GM19467 (cell line): Measurements from ENCODE around the gene ATP1A2.
"Not testable (repeated sequence)": the region's sequence is repeated elsewhere in the genome, so short reads cannot be mapped to it uniquely, and the experiment has no call there.

Experiments
- ATAC-seq: cut with Tn5 transposase; IDR thresholded peaks from one replicate; pipeline ENCODE4 v1.9.1; 2021; ENCODE audit warnings: mild to moderate bottlenecking, moderate library complexity; ENCODE audit not compliant: unreplicated experiment

The ATP1A2 gene

DNA sequence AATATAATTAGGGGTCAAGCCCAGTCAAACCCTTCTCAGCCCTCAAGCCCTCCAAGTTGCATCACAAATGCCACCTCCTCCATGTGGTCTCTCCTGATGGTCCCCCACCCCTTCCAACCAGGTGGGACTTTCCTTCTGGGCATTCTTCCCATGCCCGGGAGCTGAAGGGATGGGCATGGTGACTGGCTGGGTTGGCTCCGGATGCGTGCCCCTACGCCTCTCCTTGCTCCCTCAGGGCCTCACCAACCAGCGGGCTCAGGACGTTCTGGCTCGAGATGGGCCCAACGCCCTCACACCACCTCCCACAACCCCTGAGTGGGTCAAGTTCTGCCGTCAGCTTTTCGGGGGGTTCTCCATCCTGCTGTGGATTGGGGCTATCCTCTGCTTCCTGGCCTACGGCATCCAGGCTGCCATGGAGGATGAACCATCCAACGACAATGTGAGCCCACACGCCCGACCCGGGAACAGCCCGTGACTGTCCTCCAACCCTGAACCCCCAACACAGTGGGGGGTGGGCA, 7.5 kb downstream of the ATP1A2 start:
- no peak for ATAC-seq

DNA sequence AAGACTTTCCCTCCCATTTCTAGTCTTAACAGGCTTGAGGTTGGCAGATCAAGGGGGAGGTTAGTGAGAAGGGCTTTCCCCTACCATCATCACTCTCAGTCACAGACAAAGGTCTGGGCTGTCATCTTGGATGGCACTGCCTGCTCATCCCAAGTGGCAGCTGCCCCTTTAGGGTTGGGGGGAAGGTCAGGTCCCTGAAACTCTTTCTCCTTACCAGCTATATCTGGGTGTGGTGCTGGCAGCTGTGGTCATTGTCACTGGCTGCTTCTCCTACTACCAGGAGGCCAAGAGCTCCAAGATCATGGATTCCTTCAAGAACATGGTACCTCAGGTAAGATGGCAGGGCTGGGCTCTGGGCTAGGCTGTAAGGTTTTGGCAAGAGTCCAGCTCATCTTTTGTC, 8.2 kb downstream of the ATP1A2 start:
- ATAC-seq, result no peak

DNA sequence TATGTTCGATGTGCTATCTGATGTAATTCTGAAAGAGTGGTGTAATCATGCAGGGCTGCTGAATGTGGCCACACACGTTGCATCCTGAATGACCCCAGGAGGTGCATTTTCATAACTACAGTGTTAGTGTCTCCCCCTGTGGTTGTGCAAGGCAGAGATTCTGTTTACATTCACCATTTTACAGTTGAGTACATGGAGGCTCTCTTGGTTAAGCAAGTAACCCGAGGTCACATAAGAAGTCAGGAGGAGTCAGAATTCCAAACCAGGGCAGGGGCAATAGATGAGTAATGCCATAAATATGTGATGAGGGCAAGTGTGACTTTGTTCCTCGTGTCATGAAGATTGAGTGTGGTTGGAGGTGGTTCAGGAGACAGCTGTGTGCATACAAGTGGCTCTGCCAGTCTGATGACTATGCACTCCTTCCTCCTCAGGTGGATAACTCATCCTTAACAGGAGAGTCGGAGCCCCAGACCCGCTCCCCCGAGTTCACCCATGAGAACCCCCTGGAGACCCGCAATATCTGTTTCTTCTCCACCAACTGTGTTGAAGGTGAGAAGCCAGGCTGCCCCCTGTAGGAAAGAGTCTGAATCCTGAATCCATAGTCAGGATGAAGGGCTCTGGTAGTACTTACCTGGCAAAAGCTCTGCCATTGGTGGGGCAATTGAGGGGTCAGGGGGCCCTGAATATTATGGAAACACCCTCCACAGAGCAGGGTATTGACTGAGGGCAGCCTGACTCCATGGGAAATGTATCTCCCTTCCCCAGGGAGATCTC, 9.3 kb downstream of the ATP1A2 start:
- ATAC-seq, result no peak

DNA sequence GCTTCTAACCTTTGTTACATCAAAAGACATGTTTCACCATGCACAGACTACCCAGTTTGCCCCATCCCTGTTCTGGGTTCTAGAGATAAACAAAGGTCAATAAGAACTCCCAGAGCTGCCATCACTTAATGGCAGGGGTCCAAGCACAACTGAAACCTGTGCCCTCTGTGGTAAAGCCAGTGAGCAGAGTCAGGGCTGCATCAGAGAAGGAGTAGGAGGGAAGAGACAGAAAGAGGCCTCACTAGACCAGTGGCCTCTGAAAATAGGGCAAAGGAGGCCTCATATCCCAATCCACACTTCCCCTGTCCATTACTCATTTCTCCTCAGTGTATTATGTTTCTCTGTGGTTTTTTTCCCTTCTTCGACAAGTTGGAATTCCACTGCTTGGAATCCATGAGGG, 10.2 kb downstream of the ATP1A2 start:
- no peak for ATAC-seq

DNA sequence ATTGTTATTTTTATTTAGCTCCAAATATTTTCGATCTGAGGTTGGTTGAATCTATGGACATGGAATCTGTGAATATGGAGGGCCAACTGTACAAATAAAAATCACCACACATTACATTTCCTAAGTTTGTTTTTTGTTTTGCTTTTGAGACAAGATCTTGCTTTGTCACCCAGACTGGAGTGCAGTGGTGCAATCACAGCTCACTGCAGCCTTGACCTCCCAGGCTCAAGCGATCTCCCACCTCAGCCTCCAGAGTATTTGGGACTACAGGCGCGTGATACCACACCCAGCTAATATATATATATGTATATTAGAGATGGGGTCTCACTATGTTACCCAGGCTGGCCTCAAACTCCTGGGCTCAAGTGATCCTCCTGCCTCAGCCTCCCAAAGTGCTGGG, 10.8 kb downstream of the ATP1A2 start:
- not testable (repeated sequence) for ATAC-seq

DNA sequence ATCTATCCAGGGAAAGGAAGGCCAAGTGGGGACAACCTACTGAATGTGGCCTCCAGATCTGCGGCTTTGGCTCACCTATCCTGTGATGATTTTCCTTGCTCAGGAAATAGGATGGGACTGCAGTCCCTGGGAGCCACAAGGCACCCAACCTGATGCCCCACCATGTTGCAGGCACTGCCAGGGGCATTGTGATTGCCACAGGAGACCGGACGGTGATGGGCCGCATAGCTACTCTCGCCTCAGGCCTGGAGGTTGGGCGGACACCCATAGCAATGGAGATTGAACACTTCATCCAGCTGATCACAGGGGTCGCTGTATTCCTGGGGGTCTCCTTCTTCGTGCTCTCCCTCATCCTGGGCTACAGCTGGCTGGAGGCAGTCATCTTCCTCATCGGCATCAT, 11.8 kb downstream of the ATP1A2 start:
- no peak for ATAC-seq

DNA sequence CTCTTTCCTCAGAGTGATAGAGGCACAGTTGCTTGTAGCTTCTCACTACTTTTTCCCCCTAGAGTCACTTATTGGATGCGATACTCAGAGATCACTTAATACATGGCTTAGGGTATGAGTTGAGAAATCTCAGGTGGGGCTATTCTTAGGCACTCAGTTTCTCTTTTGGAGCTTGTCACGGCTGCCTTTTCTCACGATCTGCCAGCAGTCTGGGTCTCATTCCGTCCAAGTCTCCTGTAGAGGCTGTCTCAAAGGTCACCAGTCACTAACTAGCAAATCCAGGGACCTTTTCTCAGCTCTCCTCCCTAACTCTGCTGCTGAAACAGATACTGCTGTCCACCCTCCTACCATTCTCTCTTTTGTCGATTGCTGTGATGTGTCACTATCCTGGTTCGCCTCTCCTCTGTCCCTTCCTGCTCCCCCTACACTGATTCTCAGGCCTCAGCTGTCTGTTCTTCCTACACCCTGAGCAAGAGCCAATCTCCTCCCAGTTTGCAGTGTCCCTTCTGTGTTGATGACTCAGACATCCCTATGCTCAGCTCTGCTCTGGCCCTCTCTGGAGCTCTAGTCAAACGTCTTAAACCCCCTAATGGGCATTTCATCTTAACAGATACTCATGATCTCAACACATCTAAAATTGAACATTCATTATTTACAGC, 12.4 kb downstream of the ATP1A2 start:
- no peak for ATAC-seq

DNA sequence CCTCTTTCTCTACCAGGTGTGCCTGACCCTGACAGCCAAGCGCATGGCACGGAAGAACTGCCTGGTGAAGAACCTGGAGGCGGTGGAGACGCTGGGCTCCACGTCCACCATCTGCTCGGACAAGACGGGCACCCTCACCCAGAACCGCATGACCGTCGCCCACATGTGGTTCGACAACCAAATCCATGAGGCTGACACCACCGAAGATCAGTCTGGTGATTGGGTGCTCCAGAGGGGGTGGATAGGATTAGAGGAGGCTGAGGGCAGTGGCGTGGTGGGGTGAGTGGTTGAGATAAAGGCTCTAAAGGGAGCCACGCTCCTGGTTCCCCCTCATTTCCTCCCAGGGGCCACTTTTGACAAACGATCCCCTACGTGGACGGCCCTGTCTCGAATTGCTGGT, 13.1 kb downstream of the ATP1A2 start:
- no peak for ATAC-seq

DNA sequence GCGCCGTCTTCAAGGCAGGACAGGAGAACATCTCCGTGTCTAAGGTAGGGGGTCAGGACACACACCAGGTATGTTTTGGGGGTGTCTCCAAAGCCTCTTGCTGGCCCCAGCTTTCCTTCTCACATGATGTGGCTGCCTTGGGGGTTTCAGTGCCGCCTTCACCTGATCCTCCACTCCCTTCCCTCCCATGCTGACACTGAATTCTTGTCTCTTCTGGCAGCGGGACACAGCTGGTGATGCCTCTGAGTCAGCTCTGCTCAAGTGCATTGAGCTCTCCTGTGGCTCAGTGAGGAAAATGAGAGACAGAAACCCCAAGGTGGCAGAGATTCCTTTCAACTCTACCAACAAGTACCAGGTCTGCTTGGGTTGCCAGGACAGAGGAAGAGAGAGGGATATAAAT, 13.5 kb downstream of the ATP1A2 start:
- ATAC-seq, result no peak

DNA sequence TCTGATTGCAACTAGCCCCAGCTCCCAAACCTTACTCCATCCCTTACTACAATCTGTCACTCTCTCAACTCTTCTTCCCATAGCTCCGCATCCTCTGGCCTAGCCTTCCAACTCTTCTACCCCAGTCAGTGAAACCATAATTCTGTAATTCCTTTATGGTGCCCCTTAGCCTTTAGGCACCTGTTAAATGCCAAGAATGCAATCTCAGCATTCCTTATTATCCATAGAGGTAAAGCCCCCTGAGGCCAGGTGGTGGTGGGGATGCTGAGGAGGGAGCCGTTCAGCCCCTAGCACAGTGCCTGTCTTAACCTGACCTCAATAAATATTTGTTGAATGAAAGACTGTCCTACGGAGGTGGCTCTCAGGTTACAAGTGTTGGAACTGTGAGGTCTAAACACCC, 14.0 kb downstream of the ATP1A2 start:
- no peak for ATAC-seq

DNA sequence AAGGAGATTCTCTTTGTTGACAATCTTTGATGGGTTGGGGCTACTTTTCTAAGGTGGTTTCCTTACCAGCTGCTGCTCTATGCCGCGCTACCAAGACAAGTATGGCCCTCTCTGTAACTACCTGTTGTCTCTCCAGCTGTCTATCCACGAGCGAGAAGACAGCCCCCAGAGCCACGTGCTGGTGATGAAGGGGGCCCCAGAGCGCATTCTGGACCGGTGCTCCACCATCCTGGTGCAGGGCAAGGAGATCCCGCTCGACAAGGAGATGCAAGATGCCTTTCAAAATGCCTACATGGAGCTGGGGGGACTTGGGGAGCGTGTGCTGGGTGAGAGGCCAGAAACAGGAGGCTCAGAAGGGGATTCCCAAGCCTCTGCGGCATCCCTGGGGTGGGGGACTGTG, 14.4 kb downstream of the ATP1A2 start:
- no peak for ATAC-seq

DNA sequence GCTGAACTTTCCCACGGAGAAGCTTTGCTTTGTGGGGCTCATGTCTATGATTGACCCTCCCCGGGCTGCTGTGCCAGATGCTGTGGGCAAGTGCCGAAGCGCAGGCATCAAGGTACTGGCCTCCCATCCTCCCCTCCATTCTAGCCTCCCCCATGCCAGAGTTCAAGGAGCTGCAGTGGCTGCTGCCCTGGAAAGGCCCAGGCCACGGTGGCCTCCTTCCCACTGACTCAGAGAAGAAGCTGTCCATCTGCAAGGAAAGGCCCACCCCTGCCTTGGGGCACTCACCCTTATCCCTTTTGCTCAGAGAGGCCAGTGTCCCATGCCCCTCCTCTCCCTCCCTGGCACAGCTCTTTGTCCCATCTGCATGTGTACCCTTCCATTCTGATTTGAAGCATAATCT, 14.9 kb downstream of the ATP1A2 start:
- no peak for ATAC-seq

DNA sequence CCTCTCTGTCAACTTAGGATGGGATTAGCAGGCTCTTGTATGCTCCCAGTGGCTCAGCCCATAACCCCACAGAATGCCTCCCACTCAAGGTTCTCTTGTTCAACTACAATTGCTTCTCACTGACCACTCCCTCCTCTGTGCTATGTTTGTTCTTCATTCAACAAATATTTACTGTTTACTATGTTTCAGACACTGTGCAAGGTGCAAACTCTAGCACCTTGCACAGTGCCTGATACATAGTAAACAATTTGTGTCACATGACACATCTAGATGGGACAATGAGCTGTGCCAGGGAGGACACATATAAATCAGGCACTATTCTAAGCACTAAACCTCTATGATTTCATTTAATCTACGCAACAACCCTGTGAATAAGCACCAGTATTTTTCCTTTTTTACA, 15.4 kb downstream of the ATP1A2 start:
- ATAC-seq, result no peak

DNA sequence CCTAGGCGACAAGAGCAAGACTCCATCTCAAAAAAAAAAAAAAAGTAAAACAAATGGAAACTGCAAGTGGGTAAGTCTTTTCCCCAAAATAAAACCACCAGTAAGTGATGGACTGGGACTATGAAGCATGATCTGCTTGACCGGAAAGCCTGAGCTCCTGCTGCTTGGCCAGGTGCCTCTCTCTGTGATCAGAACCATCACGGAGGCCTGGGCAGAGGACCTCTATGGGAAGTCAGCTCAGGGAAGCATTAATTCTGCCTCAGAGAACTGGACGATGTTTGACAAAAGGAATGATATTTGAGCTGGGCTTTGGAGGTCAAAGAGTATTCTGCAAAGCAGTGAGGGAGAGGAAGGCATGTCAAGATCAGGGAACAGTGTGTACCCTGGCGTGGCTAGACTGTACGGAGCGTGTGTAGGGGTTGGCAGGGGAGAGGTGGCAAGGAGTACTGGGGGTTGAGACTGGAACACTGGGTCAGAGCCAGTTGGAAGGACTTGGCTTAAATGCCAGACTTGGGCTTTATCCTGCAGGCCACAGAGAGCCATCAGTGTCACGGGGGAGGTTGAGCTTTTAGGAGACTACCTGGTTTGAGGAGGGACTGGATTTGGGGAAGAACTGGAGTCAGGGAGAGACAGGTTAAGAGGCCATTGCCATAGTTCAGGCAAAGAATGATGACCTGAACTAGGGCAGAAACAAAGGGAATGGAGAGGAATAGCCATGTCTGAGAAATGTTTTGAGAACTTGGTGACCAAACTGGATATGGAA, 16.4 kb downstream of the ATP1A2 start:
- no peak for ATAC-seq

DNA sequence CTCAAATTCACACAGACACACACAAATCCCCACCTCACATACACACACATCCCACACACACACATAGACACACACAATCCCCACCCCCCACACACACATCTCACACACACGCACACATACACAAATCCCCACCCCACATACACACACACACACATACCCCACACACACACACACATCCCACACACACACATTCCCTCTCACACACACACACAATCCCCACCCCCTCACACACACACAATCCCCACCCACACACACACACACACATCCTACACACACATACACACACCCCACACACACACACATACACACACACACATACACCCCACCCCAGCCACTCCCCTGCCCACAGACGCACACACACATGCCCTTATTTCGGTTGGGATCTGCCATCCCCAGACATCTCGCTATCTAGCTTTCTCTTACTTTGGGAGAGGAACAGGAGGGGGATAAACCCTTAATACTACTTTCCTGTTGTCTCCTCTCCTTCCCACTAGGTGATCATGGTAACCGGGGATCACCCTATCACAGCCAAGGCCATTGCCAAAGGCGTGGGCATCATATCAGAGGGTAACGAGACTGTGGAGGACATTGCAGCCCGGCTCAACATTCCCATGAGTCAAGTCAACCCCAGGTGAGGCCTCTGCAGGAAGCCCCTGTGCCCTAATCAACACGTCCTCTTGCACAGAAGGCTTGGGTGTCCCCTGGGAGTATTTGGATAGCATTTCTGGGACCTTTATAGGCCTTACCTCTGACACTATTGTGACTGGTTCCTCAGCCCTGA, 18.6 kb downstream of the ATP1A2 start:
- no peak for ATAC-seq

DNA sequence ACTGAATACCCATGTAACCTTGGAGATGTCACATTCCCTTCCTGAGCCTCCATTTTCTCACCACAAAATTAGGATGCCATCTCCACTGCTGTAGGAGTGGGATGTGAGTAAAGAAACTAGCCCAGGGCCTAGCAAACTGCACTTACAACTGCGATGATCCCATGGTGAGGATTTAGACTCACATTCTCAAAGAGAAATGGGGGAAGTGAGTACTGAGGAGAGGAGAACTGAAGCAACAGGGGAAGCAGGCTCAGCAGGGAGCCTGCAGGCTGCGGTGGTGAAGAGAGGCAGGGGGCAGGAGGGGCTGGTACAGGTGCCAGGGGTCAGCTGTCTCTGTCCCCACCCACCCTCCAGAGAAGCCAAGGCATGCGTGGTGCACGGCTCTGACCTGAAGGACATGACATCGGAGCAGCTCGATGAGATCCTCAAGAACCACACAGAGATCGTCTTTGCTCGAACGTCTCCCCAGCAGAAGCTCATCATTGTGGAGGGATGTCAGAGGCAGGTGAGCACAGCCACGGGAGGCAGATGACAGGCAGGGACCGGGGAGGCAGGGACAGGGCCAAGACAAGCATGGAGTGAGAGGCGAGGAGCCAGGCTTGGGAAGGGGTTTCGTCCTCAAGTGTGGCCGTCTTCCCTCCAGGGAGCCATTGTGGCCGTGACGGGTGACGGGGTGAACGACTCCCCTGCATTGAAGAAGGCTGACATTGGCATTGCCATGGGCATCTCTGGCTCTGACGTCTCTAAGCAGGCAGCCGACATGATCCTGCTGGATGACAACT, 19.4 kb downstream of the ATP1A2 start:
- ATAC-seq, result no peak

DNA sequence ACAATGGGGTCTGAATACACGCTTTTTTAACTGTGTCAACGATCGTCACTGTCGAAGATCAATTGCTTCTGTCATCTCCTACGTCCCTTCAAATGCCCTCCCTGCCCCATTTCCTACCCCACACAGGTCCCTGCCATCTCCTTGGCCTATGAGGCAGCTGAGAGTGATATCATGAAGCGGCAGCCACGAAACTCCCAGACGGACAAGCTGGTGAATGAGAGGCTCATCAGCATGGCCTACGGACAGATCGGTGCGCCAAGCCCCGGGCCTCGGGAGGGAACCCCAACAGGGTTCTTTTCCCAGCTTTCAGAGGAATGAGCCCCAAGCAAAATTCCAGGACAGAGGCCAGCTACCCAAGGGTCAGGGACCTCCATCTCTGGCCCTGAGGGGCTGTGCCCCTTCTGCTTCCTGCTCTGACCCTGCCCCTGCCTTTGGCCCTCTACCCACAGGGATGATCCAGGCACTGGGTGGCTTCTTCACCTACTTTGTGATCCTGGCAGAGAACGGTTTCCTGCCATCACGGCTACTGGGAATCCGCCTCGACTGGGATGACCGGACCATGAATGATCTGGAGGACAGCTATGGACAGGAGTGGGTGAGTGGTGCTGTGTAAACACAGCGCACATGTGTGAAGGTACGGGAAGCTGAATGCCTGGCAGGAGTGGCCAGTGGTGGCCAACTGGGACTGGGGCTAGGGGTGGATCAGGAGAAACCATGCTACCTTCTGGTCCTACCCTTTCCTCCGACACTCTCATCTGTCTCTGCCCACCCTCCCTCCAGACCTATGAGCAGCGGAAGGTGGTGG, 20.8 kb downstream of the ATP1A2 start:
- no peak for ATAC-seq

DNA sequence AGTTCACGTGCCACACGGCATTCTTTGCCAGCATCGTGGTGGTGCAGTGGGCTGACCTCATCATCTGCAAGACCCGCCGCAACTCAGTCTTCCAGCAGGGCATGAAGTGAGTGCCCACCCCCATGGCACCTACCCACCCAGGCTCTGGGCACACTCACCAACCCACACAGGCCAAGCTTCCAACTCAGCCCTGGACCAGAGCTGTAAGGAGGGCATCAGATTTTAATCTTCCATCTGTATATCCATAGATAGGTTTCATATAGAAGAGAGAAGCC, 21.3 kb downstream of the ATP1A2 start:
- ATAC-seq, result no peak

DNA sequence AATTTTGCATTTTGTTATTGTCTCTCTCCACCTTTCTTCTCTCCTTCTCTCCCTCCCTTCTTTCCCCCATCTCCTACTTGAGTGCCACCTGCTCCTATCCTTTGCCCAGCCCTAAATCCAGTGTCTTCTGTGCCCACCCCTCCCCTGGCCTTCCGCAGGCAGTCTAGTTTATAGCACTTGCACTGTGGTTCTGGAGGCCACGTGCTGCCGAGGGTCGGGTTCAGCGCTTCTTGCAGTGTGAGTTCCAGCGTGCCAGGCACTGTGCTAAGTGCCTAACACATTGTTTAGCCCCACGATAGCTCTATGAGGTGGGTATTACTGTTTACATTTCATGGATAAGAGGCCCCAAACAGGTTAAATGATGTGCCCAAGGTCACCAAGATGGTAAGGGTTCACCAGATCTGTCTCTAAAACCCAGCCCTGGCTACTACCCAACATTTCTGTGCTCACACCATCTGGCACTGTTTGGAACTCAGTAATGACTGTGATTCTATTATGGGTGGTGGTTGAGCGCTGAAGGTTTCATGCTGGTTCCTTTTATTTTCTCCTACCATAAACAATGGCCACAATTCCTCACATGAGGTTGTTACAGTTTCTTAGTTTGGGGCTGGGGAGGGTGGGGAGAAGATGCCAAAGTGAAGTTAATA, 21.8 kb downstream of the ATP1A2 start:
- ATAC-seq, result no peak
